ENCODE results near the gene PTCH2. TPM values are rescaled to one million over a fixed set of nuclear protein-coding genes. Genes with fewer than 3 reads are reported as not detected.

The PTCH2 gene
- total RNA-seq, 4 donors from 2014 or later: 6.6 to 13.4 (median 9.9) TPM

DNA sequence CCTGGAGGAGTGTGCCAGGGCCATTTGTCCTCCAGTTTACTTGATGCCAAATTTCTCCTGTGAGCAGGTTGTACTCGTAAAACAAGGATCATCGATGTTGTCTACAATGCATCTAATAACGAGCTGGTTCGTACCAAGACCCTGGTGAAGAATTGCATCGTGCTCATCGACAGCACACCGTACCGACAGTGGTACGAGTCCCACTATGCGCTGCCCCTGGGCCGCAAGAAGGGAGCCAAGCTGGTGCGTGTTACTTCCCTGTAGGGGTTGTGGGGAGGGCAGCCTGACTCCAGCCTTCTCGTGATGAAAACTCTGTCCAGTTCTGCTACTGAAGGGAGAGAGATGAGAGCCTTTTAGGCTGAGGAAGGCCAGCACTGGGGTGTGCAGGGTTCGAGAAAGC lies 65.5 kb downstream of the PTCH2 start:
- DNase-seq (ENCODE audit: low spot score in 2 of 2): no peak
- WGBS, 2 donors: 85 to 86% methylated on average over 14 of the region's 14 CpGs
- peak overlapping the region in 1 of 4 donors; percentile 90 for H3K4me3 ChIP-seq
- TF ChIP-seq POLR2A (IDR thresholded peaks at IDR 0.05) (no peak), CTCF (IDR thresholded peaks at IDR 0.05) (no peak), EP300 (IDR thresholded peaks at IDR 0.05) (no peak)
- H3K4me1 ChIP-seq: peaks cover 0 to 36% (median 20%) of the 10 kb centered on the region in 4 donors
- H3K27me3 ChIP-seq: no peaks in the 10 kb centered on the region
- peaks cover 0 to 61% (median 12%) of the 10 kb centered on the region in 3 donors for H3K36me3 ChIP-seq
- no peaks in the 10 kb centered on the region for H3K9me3 ChIP-seq
- H3K27ac ChIP-seq: peak overlapping the region in 1 of 4 donors; percentile 98

DNA sequence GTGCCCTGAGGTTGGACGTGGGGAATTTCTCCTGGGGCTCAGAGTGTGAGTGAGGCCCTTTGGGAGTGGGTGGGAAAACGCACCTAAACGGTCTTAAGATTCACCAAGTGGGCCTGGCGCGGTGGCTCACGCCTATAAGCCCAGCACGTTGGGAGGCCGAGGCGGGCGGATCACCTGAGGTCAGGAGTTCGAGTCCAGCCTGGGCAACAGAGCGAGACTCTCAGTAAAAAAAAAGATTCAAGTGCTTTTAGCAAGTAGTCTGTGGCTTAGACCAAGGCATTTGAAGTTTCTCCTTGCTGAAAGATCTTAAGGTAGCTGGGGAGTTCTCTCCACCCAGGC lies 66.4 kb downstream of the PTCH2 start:
- Histone ChIP-seq H3K4me1 (peaks cover 0 to 36% (median 20%) of the 10 kb centered on the region in 4 donors), H3K27me3 (no peaks in the 10 kb centered on the region), H3K27ac (peak overlapping the region; percentile 90 to 98 (median 92)), H3K4me3 (peak overlapping the region in 3 of 4 donors; percentile 60 to 90 (median 86)), H3K36me3 (peaks cover 0 to 53% (median 12%) of the 10 kb centered on the region in 3 donors), H3K9me3 (no peaks in the 10 kb centered on the region)
- TF ChIP-seq EP300 (IDR thresholded peaks at IDR 0.05) (no peak), POLR2A (IDR thresholded peaks at IDR 0.05) (no peak), CTCF (IDR thresholded peaks at IDR 0.05) (no peak)
- 51 to 60% methylated on average over 12 of the region's 12 CpGs for WGBS, 2 donors
- DNase-seq (ENCODE audit: low spot score in 2 of 2): no peak

- no peak for DNase-seq (ENCODE audit: low spot score in 2 of 2)
- TF ChIP-seq CTCF (IDR thresholded peaks at IDR 0.05) (no peak), POLR2A (IDR thresholded peaks at IDR 0.05) (no peak), EP300 (IDR thresholded peaks at IDR 0.05) (no peak)
- Histone ChIP-seq H3K27ac (peak overlapping the region; percentile 90 to 98 (median 92)), H3K9me3 (no peaks in the 10 kb centered on the region), H3K27me3 (no peaks in the 10 kb centered on the region), H3K4me1 (peaks cover 0 to 36% (median 20%) of the 10 kb centered on the region in 4 donors), H3K4me3 (peak overlapping the region; percentile 60 to 90 (median 84)), H3K36me3 (peaks cover 0 to 47% (median 12%) of the 10 kb centered on the region in 3 donors)
- 7 to 16% methylated on average over 22 to 36 of the region's 36 CpGs for whole genome bisulfite sequencing, 2 donors
Observed at GRCh38 chr1:44775930-44776729, 66.9 kb downstream of the PTCH2 start.

DNA sequence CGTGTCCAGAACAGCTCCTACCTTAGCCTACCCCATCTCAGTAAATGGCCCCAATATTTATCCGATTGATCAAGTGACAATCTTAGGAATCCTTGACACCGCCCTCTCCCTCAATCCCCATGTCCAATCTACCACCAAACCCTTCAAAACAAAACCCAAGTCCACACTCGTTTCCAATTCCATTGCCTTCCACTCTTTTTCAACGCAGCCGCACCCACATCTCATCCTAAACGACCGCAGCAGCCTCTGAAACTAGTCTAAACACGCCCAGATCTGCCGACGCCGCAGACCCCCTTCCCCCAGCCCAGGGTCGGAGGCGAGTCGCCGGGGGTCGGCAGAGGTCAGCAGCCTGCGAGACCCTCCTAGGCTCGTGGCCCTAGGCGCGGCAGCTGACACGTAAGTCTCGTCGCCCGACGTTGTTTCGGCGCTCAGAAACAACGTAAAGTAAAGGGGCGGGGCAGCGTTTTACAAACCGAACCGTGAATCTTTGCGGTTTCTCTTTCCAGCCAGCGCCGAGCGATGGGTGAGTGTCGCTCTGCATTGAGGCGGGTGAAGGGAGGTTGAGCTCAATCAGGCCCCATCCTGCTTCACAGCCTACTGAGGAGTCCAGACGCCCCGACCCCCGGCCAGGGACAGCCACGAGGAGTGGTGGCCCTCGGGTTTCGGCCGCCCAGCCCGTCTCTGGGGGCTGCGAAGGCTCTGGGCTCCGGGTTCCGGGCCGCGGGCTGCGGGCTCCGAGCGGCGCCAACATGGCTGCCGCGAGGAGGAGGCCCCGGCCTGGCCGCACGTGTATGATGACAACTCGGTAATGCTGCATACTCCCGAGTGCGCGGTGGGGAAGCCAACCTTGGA lies 67.7 kb downstream of the PTCH2 start, which contains the start of gene RPS8:
RPS8 (plus strand) TSS at position 463 of the 852 bp plus-strand sequence; CDS start at position 520, 57 bp downstream.
- 0 to 1% methylated on average over 53 to 62 of the region's 65 CpGs for WGBS, 2 donors
- peak within 1 kb of the TSS; percentile 90 to 98 (median 92) for H3K27ac ChIP-seq
- TF ChIP-seq EP300 (IDR thresholded peaks at IDR 0.05): peak; percentile 77 to 100
- TF ChIP-seq POLR2A (IDR thresholded peaks at IDR 0.05): peak; percentile 93 to 95
- peak in 2 of 5 experiments; percentile 24 to 43 for TF ChIP-seq CTCF (IDR thresholded peaks at IDR 0.05)
- no peaks in the 10 kb centered on the region for H3K9me3 ChIP-seq
- DNase-seq (ENCODE audit: low spot score in 2 of 2): peak; percentile 88 to 96
- H3K4me1 ChIP-seq: peaks cover 0 to 36% (median 20%) of the 10 kb centered on the region in 4 donors
- peaks cover 0 to 39% (median 12%) of the 10 kb centered on the region in 3 donors for H3K36me3 ChIP-seq
- peak within 1 kb of the TSS; percentile 60 to 90 (median 84) for H3K4me3 ChIP-seq
- no peaks in the 10 kb centered on the region for H3K27me3 ChIP-seq

Small RNA genes within 50 kb of the gene (small RNA-seq; reads per million reads assigned to genes)
- gene AL136380.1 (not detected), gene SNORD38A (841 reads per million, percentile 98 among the genes with 10 or more reads in this experiment), gene SNORD38B (not detected), gene SNORD46 (1,903 reads per million, percentile 99 among the genes with 10 or more reads in this experiment), gene SNORD55 (not detected)

Other genes with a start within 250 kb of the PTCH2 start
- 10 to 100 TPM in 2 of 4 donors, 1 to 10 TPM in 2; 7.2 to 10.5 (median 9.5) TPM for gene TMEM53, start 168.8 kb downstream of the PTCH2 start, total RNA-seq
- gene ARMH1, start 168.5 kb downstream of the PTCH2 start, total RNA-seq: 1 to 10 TPM in 3 of 4 donors, under 1 TPM in 1; 0.66 to 7.1 (median 2.9) TPM
- not detected for gene RNU5D-1, start 112.1 kb downstream of the PTCH2 start, total RNA-seq
- gene KIF2C, start 103.4 kb downstream of the PTCH2 start, total RNA-seq: 1 to 10 TPM in 2 of 4 donors, under 1 TPM in 1, not detected in 1; 0.63 to 3.3 (median 2.7) TPM
- 1,000 to 10,000 TPM; 2,048 to 2,345 (median 2,235) TPM for gene RPS8, start 67.7 kb downstream of the PTCH2 start, total RNA-seq
- under 1 TPM in 2 of 4 donors, not detected in 2; 0.21 to 0.98 TPM for gene BEST4, start 55.1 kb downstream of the PTCH2 start, total RNA-seq
- 10 to 100 TPM; 10.6 to 29.3 (median 26.3) TPM for gene PLK3, start 42.9 kb downstream of the PTCH2 start, total RNA-seq
- 1 to 10 TPM in 2 of 4 donors, not detected in 2; 2.5 to 3.3 TPM for gene DYNLT4, start 35.9 kb downstream of the PTCH2 start, total RNA-seq
- 10 to 100 TPM; 14.9 to 50.0 (median 25.5) TPM for gene BTBD19, start 34.7 kb downstream of the PTCH2 start, total RNA-seq
- gene EIF2B3, start 143.3 kb upstream of the PTCH2 start, total RNA-seq: 10 to 100 TPM; 13.1 to 42.0 (median 26.5) TPM
- 10 to 100 TPM; 40.4 to 51.6 (median 46.4) TPM for gene HECTD3, start 168.1 kb upstream of the PTCH2 start, total RNA-seq
- 10 to 100 TPM; 53.1 to 95.1 (median 62.1) TPM for gene UROD, start 169.0 kb upstream of the PTCH2 start, total RNA-seq

All from tibial nerve (tissue), 4 donors.